WERI-Rb-1 (cell line): Measurements from ENCODE around the gene SIDT2.

Experiments
- DNase-seq: peaks from one replicate; pipeline ENCODE4 v3.0.0-alpha.2; 2020
- H3K27ac ChIP-seq: fragments of 250-450 bp; sonication (Bioruptor Pico); 2 replicates; pipeline ENCODE4 v1.5.1; 2020; ENCODE audit warnings: mild to moderate bottlenecking, moderate library complexity
- H3K27me3 ChIP-seq: fragments of 250-450 bp; sonication (Bioruptor Pico); 2 replicates; pipeline ENCODE4 v1.5.1; 2021; ENCODE audit warnings: mild to moderate bottlenecking, low read depth, moderate library complexity; ENCODE audit not compliant: insufficient read depth, severe bottlenecking
- H3K36me3 ChIP-seq: fragments of 250-450 bp; sonication (Bioruptor Pico); 2 replicates; pipeline ENCODE4 v1.5.1; 2020; ENCODE audit warnings: mild to moderate bottlenecking, moderate library complexity
- H3K4me3 ChIP-seq: 2 replicates; pipeline ENCODE4 v1.5.1; 2011; ENCODE audit warnings: low read depth, mild to moderate bottlenecking, control low read depth, low read length
- H3K9me3 ChIP-seq: fragments of 250-450 bp; sonication (Bioruptor Pico); 2 replicates; pipeline ENCODE4 v1.5.1; 2021; ENCODE audit warnings: mild to moderate bottlenecking, moderate library complexity; ENCODE audit not compliant: severe bottlenecking
- TF ChIP-seq, protein P1 (sequence below): IDR thresholded peaks from 2 replicates; pipeline ENCODE4 v1.5.1; 2011; ENCODE audit warnings: low read depth, mild to moderate bottlenecking, control low read depth, inconsistent platforms, low read length

Gene SIDT2

DNA sequence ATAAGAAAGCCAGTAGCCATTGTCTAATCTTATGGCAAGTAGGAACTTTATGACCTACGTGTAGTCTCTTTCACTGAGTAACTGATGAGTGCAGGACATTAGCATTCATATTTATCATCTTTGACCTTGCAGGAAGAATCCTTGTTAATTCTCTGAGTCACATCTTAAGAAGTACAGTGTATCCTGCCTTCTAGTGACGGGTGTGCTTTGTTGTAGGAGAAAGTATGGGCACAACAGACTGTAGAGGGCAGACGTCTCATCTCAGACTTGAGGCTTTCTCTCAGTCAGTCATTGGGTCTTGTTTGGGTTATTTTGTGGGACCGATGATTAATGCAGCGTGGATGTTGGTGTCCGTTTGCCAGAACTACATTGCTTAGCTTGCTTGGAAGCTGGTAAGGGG lies 60.8 kb downstream of the SIDT2 start:
- peak; percentile 25 for DNase-seq
- no peaks in the 10 kb centered on the region for H3K9me3 ChIP-seq
- no peak overlapping the region for H3K4me3 ChIP-seq
- no peaks in the 10 kb centered on the region for H3K27me3 ChIP-seq
- peaks cover 44% of the 10 kb centered on the region for H3K36me3 ChIP-seq
- peak overlapping the region; percentile 19; the same call in 1 of the 2 replicates for H3K27ac ChIP-seq
- TF ChIP-seq, protein P1, sequence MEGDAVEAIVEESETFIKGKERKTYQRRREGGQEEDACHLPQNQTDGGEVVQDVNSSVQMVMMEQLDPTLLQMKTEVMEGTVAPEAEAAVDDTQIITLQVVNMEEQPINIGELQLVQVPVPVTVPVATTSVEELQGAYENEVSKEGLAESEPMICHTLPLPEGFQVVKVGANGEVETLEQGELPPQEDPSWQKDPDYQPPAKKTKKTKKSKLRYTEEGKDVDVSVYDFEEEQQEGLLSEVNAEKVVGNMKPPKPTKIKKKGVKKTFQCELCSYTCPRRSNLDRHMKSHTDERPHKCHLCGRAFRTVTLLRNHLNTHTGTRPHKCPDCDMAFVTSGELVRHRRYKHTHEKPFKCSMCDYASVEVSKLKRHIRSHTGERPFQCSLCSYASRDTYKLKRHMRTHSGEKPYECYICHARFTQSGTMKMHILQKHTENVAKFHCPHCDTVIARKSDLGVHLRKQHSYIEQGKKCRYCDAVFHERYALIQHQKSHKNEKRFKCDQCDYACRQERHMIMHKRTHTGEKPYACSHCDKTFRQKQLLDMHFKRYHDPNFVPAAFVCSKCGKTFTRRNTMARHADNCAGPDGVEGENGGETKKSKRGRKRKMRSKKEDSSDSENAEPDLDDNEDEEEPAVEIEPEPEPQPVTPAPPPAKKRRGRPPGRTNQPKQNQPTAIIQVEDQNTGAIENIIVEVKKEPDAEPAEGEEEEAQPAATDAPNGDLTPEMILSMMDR, result peak; percentile 53
